ENCODE results near the gene CCT7.

CCT7 gene

GRCh38 chr2:73297151-73297559 lies 63.0 kb downstream of the CCT7 start:
- DNase-seq, result no peak

- DNase-seq, result no peak
Observed at GRCh38 chr2:73297586-73297985, 63.5 kb downstream of the CCT7 start.

- DNase-seq, result no peak
Observed at GRCh38 chr2:73300926-73301325, 66.8 kb downstream of the CCT7 start.

- no peak for DNase-seq
Observed at GRCh38 chr2:73301636-73302035, 67.5 kb downstream of the CCT7 start.

Measured in stimulated activated CD4-positive, alpha-beta T cell treated with anti-CD3 and anti-CD28 coated beads, Interleukin-12 subunit alpha, Interleukin-12 subunit beta, amount 100 ng/mL, for 4 hours (primary cell).